NCI-H774 (cell line): ENCODE data around the gene BECN2.
"Not testable (repeated sequence)": the region's sequence is repeated elsewhere in the genome, so short reads cannot be mapped to it uniquely, and the experiment has no call there.

ENCODE experiments used
- DNase-seq: peaks from one replicate; lab custom pipeline; 2025; lab: John Stamatoyannopoulos, UW

BECN2 gene

DNA sequence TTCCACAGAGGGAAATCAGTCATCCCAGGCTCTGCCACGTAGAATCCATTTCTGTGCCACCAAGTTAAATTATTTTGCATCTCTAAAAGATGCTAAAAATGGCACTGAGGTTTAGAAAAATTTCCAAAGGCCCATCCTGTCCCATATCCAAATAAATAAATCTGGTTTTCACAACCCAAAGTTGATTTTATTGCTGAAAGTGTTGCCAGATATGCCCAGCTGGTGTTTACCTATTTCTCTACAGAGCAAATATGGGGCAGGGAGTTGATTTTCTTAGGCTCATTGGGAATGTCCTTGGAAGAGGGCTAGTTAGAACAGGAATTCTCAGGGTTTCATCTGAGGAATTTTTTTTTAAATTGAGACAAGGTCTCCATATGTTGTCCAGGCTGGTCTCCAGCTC, 22.4 kb downstream of the BECN2 start:
- DNase-seq = no peak

GRCh38 chr1:241985787-241986186, 28.2 kb downstream of the BECN2 start:
- no peak for DNase-seq

DNA sequence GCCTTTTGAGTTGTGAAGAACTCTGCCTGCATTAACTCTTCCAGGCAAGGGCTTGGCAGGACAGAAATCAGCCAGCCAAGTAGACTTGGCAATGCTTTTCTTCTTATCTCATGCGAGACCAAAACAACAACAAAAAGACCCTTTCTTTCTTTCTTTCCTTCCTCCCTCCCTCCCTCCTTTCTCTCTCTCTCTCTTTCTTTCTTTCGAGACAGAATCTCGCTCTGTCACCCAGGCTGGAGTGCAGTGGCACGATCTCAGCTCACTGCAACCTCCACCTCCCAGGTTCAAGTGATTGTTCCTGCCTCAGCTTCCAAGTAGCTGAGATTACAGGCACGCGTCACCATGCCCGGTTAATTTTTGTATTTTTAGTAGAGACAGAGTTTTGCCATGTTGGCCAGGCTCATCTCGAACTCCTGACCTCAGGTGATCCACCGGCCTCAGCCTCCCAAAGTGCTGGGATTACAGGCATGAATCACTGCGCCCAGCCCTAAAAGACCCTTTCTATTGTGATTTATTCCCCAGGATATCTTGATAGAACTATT, 30.9 kb downstream of the BECN2 start:
- DNase-seq = not testable (repeated sequence)

DNA sequence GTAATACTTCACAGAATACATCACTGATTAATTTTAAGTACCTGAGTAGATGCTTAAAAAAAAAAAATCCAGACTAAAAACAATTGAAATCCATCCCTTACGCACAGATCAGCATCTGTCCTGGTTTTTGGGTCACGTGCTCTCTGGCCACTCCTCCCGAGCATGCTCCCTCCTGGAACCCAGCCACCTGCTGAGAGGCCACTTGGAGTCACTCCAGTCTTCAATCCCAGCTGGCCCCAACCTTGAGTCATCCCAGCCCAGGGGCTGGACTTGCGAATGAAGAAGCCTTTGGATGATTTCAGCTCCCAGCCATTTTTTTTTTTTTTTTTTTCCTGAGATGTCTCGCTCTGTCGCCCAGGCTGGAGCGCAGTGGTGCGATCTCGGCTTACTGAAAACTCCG, 32.5 kb downstream of the BECN2 start:
- DNase-seq = no peak

- no peak for DNase-seq
Observed at GRCh38 chr1:241992734-241993133, 35.2 kb downstream of the BECN2 start.

DNA sequence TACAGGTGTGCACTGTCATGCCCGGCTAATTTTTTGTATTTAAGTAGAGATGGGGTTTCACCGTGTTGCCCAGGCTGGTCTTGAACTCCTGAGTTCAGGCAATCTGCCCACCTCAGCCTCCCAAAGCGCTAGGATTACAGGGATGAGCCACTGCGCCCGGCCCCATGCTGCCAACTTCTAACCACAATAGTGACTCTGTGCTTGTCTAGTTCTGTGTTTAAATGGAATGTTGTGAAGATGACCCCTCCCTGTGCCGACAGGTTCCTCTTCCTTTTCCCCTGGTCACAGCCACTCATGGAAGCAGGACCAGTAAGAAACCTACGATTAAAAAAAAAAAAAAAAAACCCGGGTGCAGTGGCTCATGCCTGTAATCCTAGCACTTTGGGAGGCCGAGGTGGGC, 36.6 kb downstream of the BECN2 start:
- DNase-seq = no peak

DNA sequence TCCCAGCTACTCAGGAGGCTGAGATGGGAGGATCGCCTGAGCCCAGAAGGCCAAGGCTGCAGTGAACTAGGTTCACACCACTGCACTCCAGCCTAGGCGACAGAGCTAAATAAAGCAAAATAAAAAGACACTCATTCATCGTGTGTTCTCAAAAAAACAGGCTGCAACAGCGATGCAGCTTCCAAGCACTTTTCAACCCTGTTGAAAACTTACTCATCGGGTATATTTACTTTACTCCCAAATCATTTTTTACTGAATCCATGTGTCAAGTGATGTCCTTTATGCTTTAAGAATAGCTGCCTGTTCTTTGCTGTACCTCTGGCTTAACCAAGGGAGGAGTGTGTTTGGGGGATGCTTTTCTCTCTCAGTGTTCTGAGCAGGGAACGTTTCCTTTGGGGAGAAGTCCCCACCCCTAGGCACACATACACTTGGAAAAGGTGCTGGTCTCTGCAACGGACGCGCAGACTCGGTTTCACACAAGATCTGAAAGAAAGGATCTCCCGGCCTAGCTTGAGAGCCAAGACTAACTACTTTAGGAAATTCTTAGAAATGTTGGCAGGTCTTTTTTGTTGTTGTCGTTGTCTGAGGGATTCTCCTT, 39.9 kb downstream of the BECN2 start:
- no peak for DNase-seq

- no peak for DNase-seq
Observed at GRCh38 chr1:241998412-241998921, 40.9 kb downstream of the BECN2 start.

GRCh38 chr1:241999026-241999425, 41.5 kb downstream of the BECN2 start, which contains the start of gene MAP1LC3C:
Gene MAP1LC3C (minus strand): TSS chr1:241999098. CDS start chr1:241999008, 90 bp downstream.
- no peak for DNase-seq

DNA sequence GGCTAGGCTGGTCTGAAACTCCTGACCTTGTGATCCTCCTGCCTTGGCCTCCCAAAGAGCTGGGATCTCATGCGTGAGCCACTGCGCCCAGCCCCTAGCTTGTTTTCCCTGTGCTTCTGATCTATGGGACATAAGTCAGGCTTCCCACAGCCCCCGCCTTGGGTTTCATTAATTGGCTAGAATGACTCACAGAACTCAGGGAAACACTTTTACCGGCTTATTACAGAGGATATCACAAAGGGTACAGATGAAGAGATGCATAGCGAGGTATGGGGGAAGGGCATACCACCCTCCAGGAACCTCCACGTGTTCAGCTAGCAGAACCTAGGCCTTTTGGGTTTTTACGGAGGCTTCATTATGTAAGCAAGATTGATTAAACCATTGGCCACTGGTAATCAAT, 42.9 kb downstream of the BECN2 start:
- no peak for DNase-seq

DNA sequence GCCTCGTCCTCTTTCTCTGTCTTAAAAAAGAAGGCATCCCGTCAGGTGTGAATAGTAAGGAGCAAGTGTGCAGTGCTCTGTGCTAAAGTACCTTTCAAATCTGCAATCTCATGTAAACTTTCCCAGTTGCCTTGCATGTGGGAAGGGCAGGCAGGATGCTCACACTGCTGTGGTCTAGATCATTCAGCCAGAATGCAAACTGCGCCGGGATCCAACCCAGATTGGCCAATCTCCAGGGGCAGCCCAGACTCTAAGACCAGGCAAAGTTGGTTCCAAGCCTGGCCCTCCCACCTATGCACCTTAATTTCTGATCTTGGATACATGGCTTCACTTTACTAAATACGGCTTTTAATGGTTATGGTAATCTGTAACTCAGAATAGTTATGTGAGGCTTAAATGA, 44.5 kb downstream of the BECN2 start:
- DNase-seq = no peak

- no peak for DNase-seq
Observed at GRCh38 chr1:242002510-242002909, 44.9 kb downstream of the BECN2 start.

DNA sequence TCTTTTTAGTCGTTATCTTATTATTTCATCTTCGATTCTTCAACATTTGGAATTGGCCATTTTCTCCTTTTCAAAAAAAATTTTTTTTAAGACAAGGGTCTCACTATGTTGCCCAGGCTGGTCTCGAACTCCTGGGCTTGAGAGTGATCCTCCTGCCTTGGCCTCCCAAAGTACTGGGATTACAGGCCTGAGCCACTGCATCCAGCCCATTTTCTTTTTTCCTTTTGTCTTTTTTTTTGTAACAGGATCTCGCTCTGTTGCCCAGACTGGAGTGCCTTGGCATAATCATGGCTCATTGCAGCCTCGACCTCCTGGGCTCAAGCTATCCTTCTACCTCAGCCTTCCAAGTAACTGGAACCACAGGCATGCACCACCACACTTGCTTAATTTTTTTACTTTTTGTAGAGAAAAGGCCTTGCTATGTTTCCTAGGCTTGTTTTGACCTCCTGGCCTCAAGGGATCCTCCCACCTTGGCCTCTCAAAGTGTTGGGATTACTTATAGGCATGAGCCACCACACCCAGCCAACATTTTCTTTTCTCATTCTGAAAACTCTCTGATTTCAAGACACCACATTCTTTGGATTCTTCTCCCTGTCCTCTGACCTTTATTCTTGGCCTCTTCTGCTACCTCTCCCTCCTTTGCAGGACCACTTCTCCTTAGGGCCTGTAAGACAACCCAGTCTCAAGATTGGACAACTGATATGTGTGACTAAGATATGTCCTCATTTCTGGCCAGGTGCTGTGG, 47.4 kb downstream of the BECN2 start:
- DNase-seq = no peak

GRCh38 chr1:242005866-242006535, 48.4 kb downstream of the BECN2 start:
- DNase-seq = no peak

GRCh38 chr1:242006976-242007375, 49.4 kb downstream of the BECN2 start:
- no peak for DNase-seq
